Kidney epithelial cell (primary cell): ENCODE results near the gene ARMC3. TPM values are rescaled to one million over a fixed set of nuclear protein-coding genes. Genes with fewer than 3 reads are reported as not detected.
A peak's percentile ranks its signal among the peaks of the same experiment; 100 is the strongest.

Experiments
- DNase-seq: peaks from one replicate; pipeline ENCODE4 v3.0.0-alpha.2; 2010; ENCODE audit warnings: low read depth
- H3K27me3 ChIP-seq: 2 replicates; pipeline ENCODE4 v1.6.0; 2011; ENCODE audit warnings: low read length; ENCODE audit not compliant: control insufficient read depth, insufficient read depth
- H3K36me3 ChIP-seq: 2 replicates; pipeline ENCODE4 v1.5.1; 2011; ENCODE audit warnings: low read length; ENCODE audit not compliant: control insufficient read depth, insufficient read depth
- H3K4me3 ChIP-seq: 2 replicates; pipeline ENCODE4 v1.5.1; 2011; ENCODE audit warnings: low read depth, mild to moderate bottlenecking, control low read depth, low read length
- total RNA-seq: library from RNA; depleted of rRNA; stranded (reverse); fragments of >200 nt; gene quantifications from 2 replicates; pipeline ENCODE4 v1.2.3, GENCODE V29; 2015
- TF ChIP-seq, protein P1 (sequence below): IDR thresholded peaks from 2 replicates; pipeline ENCODE4 v1.5.1; 2011; ENCODE audit warnings: mild to moderate bottlenecking, moderate library complexity, low read length, control low read depth, inconsistent platforms; ENCODE audit not compliant: insufficient read depth, poor library complexity, severe bottlenecking

The ARMC3 gene
- total RNA-seq, 1 donor from 2014 or later, result 1.6 TPM

DNA sequence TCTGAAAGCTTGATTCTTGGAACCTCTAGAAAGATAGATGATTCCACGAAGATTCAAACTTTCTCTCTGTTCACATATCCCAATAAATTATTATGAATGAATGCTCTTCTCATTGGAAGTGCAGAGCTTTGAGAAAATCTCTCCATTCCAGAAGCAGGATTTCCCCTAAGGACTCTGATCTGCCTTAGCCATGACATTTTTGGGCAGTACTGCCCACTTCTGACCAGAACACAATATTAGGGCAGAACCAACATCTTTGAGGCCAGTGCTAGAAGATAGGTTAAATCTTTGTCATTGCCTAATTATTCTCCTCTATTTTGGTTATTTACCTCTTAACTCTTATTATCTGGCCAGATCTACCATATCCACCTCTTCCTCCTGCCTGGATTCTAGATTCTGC is 49.9 kb downstream of the ARMC3 start:
- TF ChIP-seq, protein P1, sequence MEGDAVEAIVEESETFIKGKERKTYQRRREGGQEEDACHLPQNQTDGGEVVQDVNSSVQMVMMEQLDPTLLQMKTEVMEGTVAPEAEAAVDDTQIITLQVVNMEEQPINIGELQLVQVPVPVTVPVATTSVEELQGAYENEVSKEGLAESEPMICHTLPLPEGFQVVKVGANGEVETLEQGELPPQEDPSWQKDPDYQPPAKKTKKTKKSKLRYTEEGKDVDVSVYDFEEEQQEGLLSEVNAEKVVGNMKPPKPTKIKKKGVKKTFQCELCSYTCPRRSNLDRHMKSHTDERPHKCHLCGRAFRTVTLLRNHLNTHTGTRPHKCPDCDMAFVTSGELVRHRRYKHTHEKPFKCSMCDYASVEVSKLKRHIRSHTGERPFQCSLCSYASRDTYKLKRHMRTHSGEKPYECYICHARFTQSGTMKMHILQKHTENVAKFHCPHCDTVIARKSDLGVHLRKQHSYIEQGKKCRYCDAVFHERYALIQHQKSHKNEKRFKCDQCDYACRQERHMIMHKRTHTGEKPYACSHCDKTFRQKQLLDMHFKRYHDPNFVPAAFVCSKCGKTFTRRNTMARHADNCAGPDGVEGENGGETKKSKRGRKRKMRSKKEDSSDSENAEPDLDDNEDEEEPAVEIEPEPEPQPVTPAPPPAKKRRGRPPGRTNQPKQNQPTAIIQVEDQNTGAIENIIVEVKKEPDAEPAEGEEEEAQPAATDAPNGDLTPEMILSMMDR, result no peak
- Histone ChIP-seq H3K4me3 (no peak overlapping the region), H3K27me3 (no peaks in the 10 kb centered on the region), H3K36me3 (no peaks in the 10 kb centered on the region)
- no peak for DNase-seq

DNA sequence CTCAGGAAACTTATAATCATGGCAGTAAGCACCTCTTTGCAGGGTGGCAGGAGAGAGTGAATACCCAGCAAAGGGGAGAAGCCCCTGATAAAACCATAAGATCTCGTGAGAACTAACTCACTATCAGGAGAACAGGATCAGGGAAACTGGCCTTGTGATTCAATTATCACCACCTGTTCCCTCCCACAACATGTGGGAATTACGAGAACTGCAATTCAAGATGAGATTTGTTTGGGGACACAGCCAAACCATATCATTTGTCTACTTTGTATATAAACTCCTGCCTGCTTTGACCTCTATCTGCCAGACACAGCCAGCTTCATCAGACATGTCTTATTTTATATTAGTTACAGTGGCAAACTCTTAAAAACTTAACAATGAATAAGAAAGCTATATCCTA is 50.4 kb downstream of the ARMC3 start:
- no peak for DNase-seq
- no peaks in the 10 kb centered on the region for H3K27me3 ChIP-seq
- no peaks in the 10 kb centered on the region for H3K36me3 ChIP-seq
- TF ChIP-seq, protein P1, result no peak
- H3K4me3 ChIP-seq, result no peak overlapping the region

DNA sequence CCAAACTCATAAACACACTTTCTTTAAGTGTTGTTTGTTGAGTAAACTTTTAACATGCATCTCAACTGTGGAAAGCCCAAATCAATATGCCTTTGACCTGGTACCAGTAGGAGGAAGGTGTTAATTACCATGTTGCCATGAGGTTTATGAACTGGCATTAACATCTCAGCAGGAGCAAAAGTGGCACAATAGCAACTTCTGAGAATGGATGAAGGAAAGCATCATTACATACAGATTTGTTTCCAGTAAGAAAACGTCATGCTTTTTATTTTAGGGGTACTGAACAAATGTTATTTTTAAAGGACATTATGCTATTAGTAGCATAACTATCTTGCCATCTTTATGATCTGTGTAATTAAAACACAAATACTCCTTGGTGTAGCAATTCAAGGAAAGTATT is 51.1 kb downstream of the ARMC3 start:
- TF ChIP-seq, protein P1, result no peak
- H3K27me3 ChIP-seq, result no peaks in the 10 kb centered on the region
- DNase-seq, result no peak
- H3K36me3 ChIP-seq, result no peaks in the 10 kb centered on the region
- H3K4me3 ChIP-seq, result no peak overlapping the region

DNA sequence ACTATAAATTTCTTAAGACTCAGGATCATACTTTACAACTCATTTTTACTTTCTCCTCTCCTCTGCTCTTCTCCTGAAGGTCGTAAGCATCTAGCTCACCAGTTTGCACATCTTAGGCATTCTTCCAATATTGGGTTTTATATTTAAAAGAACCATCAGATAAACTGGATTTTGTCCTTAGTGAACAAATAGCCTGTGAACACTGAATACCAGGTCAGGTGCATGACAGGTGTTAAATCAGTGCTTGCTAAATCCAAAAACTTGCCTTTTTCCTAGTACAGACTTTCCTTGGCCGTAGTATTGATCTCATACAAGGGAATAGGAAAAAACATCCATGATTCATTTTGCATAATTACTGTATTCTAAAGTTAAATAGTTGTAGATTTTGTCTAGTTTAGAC is 53.0 kb downstream of the ARMC3 start:
- no peak for DNase-seq
- Histone ChIP-seq H3K36me3 (no peaks in the 10 kb centered on the region), H3K4me3 (no peak overlapping the region), H3K27me3 (no peaks in the 10 kb centered on the region)
- TF ChIP-seq, protein P1, result no peak

DNA sequence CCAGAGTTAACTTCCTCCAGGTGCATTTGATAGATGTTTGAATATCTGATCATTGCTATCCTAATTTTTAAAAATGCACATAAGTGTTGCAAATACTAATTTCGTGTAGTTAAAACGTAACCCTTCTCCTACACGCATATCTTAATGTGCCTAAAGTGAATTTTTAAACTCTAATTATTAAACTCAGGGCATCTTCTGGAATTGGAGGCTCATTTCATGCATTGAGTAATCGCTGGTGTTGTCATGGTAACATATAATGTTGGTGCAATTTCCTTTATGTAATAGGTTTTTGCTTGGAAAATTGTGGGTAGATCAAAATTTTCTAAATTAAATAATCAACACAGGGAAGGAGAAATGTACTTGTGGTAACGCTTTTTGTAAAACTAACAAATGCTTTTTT is 56.2 kb downstream of the ARMC3 start:
- no peak for DNase-seq
- H3K4me3 ChIP-seq, result no peak overlapping the region
- H3K36me3 ChIP-seq, result no peaks in the 10 kb centered on the region
- H3K27me3 ChIP-seq, result no peaks in the 10 kb centered on the region
- TF ChIP-seq, protein P1, result no peak

DNA sequence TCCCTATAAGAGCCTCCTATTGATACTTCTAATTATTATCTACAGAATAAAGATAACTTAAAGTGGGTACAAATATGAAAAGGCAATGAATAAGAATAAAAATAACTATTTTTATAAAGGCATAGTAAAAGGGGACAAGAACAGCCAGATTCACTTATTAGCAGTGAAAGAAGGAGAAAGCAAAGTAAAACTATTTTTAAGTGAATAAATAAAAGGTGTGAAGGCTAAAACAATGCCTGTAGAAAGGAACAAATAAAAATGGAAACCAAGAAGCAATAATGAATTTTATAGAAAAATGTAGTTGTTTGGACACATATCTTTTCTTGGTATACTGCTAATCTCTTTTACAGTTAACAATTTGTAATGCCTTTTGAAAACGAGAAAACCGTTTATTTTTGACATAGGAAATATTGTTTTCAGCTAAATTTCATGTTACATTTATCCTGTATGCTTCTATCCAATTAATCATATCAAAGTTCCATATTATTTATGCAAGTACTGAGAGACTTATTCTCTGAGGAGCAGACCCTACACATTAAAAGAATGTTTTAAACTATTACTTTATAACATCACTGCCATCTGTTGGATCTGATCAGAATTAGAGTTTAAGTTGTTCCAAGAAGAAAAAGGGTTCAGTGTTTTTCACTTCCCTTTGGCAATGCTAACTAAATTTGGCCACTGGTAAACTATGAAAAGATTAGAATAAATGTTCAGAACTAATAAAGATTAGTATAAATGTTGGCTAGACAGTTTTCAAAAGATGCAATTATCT is 59.1 kb downstream of the ARMC3 start:
- TF ChIP-seq, protein P1, result peak; percentile 45
- H3K4me3 ChIP-seq, result no peak overlapping the region
- no peaks in the 10 kb centered on the region for H3K36me3 ChIP-seq
- DNase-seq, result no peak
- H3K27me3 ChIP-seq, result no peaks in the 10 kb centered on the region
